H1 (cell line): ENCODE results near the gene THPO. TPM values are rescaled to one million over a fixed set of nuclear protein-coding genes. Genes with fewer than 3 reads are reported as not detected.

Experiments
- CTCF ChIA-PET: fragments of 300-600 bp; sonication (Branson Sonifier 250); formaldehyde crosslinking; loops from one replicate; lab custom pipeline; 2021; ENCODE audit not compliant: partially characterized antibody; lab: Charles Lee
- POLR2A ChIA-PET: fragments of 300-600 bp; sonication (Branson Sonifier 250); formaldehyde crosslinking; loops from one replicate; lab custom pipeline; 2021; ENCODE audit warnings: inconsistent platforms; ENCODE audit not compliant: partially characterized antibody; lab: Charles Lee
- DNase-seq, 2 experiments: peaks; one replicate each; pipeline versions ENCODE4 v3.0.0 to v3.0.0-alpha.2; 2010 to 2022; ENCODE audit warnings: low spot score in 2 of 2, low read depth in 1 of 2, mixed read lengths in 1 of 2
- FAIRE-seq: peaks from 2 replicates; lab custom pipeline; 2011; peaks lifted over from hg19 to GRCh38; lab: Jason Lieb, UNC
- H2AFZ ChIP-seq: 2 replicates; pipeline ENCODE4 v1.8.1; 2012; ENCODE audit warnings: low read length, inconsistent platforms
- H2AK5ac ChIP-seq: 2 replicates; pipeline ENCODE4 v1.6.1; 2013; ENCODE audit warnings: low read depth, low read length
- H2BK120ac ChIP-seq: replicated peaks from 2 replicates; pipeline ENCODE3; 2013; ENCODE audit warnings: low read depth, low read length, inconsistent platforms
- H2BK12ac ChIP-seq: 2 replicates; pipeline ENCODE4 v1.6.1; 2013; ENCODE audit warnings: low read depth, low read length
- H2BK15ac ChIP-seq: 2 replicates; pipeline ENCODE4 v1.6.1; 2013; ENCODE audit warnings: low read length
- H2BK20ac ChIP-seq: 2 replicates; pipeline ENCODE4 v1.6.1; 2013; ENCODE audit warnings: low read length
- H2BK5ac ChIP-seq: 2 replicates; pipeline ENCODE4 v1.6.1; 2013; ENCODE audit warnings: low read depth, low read length
- H3K14ac ChIP-seq: 2 replicates; pipeline ENCODE4 v1.6.1; 2013; ENCODE audit warnings: inconsistent platforms; ENCODE audit not compliant: insufficient read length
- H3K18ac ChIP-seq: 2 replicates; pipeline ENCODE4 v1.6.1; 2013; ENCODE audit warnings: low read length; ENCODE audit errors: extremely low read depth
- H3K23ac ChIP-seq: 2 replicates; pipeline ENCODE4 v1.6.1; 2013; ENCODE audit warnings: inconsistent platforms; ENCODE audit not compliant: insufficient read length
- H3K23me2 ChIP-seq: 2 replicates; pipeline ENCODE4 v1.6.1; 2013; ENCODE audit warnings: low read depth, low read length
- H3K27ac ChIP-seq: 2 replicates; pipeline ENCODE4 v1.6.1; 2011; ENCODE audit warnings: low read depth, low read length, inconsistent platforms
- H3K27me3 ChIP-seq, 4 experiments: replicated peaks in 1 of 4; 1 replicate in 1 of 4; 2 replicates in 3 of 4; pipeline versions ENCODE4 v1.6.1 to v1.8.1; 2011 to 2013; ENCODE audit warnings: low read length in 3 of 4, mild to moderate bottlenecking in 3 of 4, inconsistent platforms in 2 of 4, mixed read lengths in 2 of 4, moderate library complexity in 1 of 4; ENCODE audit not compliant: control insufficient read depth in 3 of 4, insufficient read depth in 3 of 4; ENCODE audit errors: extremely low read depth in 1 of 4
- H3K36me3 ChIP-seq, 4 experiments: 2 replicates each; pipeline versions ENCODE4 v1.6.1 to v1.8.1; 2011 to 2013; ENCODE audit warnings: mild to moderate bottlenecking in 4 of 4, low read length in 3 of 4, moderate library complexity in 2 of 4, control low read depth in 1 of 4, inconsistent platforms in 1 of 4; ENCODE audit not compliant: insufficient read depth in 4 of 4, control insufficient read depth in 2 of 4
- H3K4ac ChIP-seq: replicated peaks from 2 replicates; pipeline ENCODE3; 2013; ENCODE audit warnings: low read length, low read depth, mixed read lengths, inconsistent platforms; ENCODE audit not compliant: insufficient read length
- H3K4me1 ChIP-seq, 4 experiments: replicated peaks in 1 of 4; 1 replicate in 1 of 4; 2 replicates in 3 of 4; pipeline versions ENCODE4 v1.6.1 to v1.8.1; 2011 to 2013; ENCODE audit warnings: low read length in 3 of 4, inconsistent platforms in 2 of 4, mixed read lengths in 1 of 4; ENCODE audit not compliant: insufficient read depth in 4 of 4, control insufficient read depth in 3 of 4
- H3K4me2 ChIP-seq, 2 experiments: 2 replicates each; pipeline versions ENCODE4 v1.6.1 to v1.8.1; 2011 to 2013; ENCODE audit warnings: low read depth in 2 of 2, low read length in 2 of 2, control low read depth in 1 of 2, inconsistent platforms in 1 of 2, mild to moderate bottlenecking in 1 of 2; ENCODE audit not compliant: insufficient read depth in 1 of 2
- H3K4me3 ChIP-seq, 4 experiments: fragments of 200-600, 300-600 bp in 1 of 4; sonication (generic), shearing (Covaris generic), sonication (Bioruptor Twin) in 1 of 4; 2 replicates each; pipeline versions ENCODE4 v1.5.1 to v1.8.1; 2011 to 2016; ENCODE audit warnings: low read length in 4 of 4, low read depth in 3 of 4, control low read depth in 2 of 4, inconsistent platforms in 2 of 4, mild to moderate bottlenecking in 2 of 4, mixed read lengths in 1 of 4, moderate library complexity in 1 of 4; ENCODE audit not compliant: insufficient read depth in 2 of 4; ENCODE audit errors: extremely low read depth in 1 of 4
- H3K56ac ChIP-seq: replicated peaks from 2 replicates; pipeline ENCODE3; 2013; ENCODE audit warnings: low read depth, mild to moderate bottlenecking, mixed read lengths, low read length, inconsistent platforms; ENCODE audit not compliant: insufficient read length
- H3K79me1 ChIP-seq: 2 replicates; pipeline ENCODE4 v1.6.1; 2013; ENCODE audit warnings: low read depth, low read length, control low read depth
- H3K79me2 ChIP-seq, 2 experiments: 2 replicates each; pipeline versions ENCODE4 v1.6.1 to v1.8.1; 2012 to 2013; ENCODE audit warnings: low read length in 2 of 2, mild to moderate bottlenecking in 2 of 2, inconsistent platforms in 1 of 2; ENCODE audit not compliant: insufficient read depth in 2 of 2, control insufficient read depth in 1 of 2
- H3K9ac ChIP-seq, 4 experiments: replicated peaks in 1 of 4; 1 replicate in 1 of 4; 2 replicates in 3 of 4; pipeline versions ENCODE4 v1.6.1 to v1.8.1; 2011 to 2013; ENCODE audit warnings: low read depth in 3 of 4, low read length in 3 of 4, control low read depth in 2 of 4, mild to moderate bottlenecking in 2 of 4, moderate library complexity in 2 of 4, inconsistent platforms in 1 of 4; ENCODE audit errors: extremely low read depth in 1 of 4
- H3K9me3 ChIP-seq, 2 experiments: 2 replicates each; pipeline versions ENCODE4 v1.6.1 to v1.8.1; 2012 to 2013; ENCODE audit warnings: mild to moderate bottlenecking in 2 of 2, moderate library complexity in 2 of 2, control low read depth in 1 of 2, inconsistent platforms in 1 of 2, low read depth in 1 of 2, low read length in 1 of 2, mixed read lengths in 1 of 2; ENCODE audit not compliant: insufficient read depth in 2 of 2
- H4K20me1 ChIP-seq, 2 experiments: replicated peaks in 1 of 2; 2 replicates each; pipeline versions ENCODE3 to v1.8.1; 2011 to 2013; ENCODE audit warnings: inconsistent platforms in 2 of 2, low read length in 2 of 2, mild to moderate bottlenecking in 1 of 2; ENCODE audit not compliant: insufficient read depth in 2 of 2, control insufficient read depth in 1 of 2
- H4K5ac ChIP-seq: 2 replicates; pipeline ENCODE4 v1.6.1; 2013; ENCODE audit warnings: low read length, low read depth, mixed read lengths, inconsistent platforms; ENCODE audit not compliant: insufficient read length
- H4K8ac ChIP-seq: 2 replicates; pipeline ENCODE4 v1.8.0; 2013; ENCODE audit warnings: mild to moderate bottlenecking, moderate library complexity, low read length, inconsistent platforms; ENCODE audit not compliant: insufficient read depth; ENCODE audit errors: extremely low read depth
- H4K91ac ChIP-seq: replicated peaks from 2 replicates; pipeline ENCODE3; 2013; ENCODE audit warnings: low read length, mixed read lengths, inconsistent platforms; ENCODE audit not compliant: insufficient read length
- BACH1 ChIP-seq: IDR thresholded peaks from 2 replicates; pipeline ENCODE4 v1.6.1; 2012; ENCODE audit warnings: low read length, improper control_type of control experiment
- BCL11A ChIP-seq, 2 experiments: IDR thresholded peaks; one replicate each; pipeline ENCODE4 v1.6.1; 2011; ENCODE audit warnings: low read depth in 2 of 2, low read length in 2 of 2, mild to moderate bottlenecking in 2 of 2
- BRCA1 ChIP-seq: IDR thresholded peaks from 2 replicates; pipeline ENCODE4 v1.6.1; 2012; ENCODE audit warnings: low read depth, low read length, improper control_type of control experiment
- CHD1 ChIP-seq: IDR thresholded peaks from 2 replicates; pipeline ENCODE4 v1.6.1; 2012; ENCODE audit warnings: low read depth, low read length, improper control_type of control experiment
- EP300 ChIP-seq, 2 experiments: IDR thresholded peaks; 1 replicate in 1 of 2; 2 replicates in 1 of 2; pipeline ENCODE4 v1.6.1; 2011 to 2012; ENCODE audit warnings: low read depth in 2 of 2, low read length in 2 of 2, mild to moderate bottlenecking in 2 of 2, borderline replicate concordance in 1 of 2, inconsistent platforms in 1 of 2, moderate library complexity in 1 of 2
- HDAC2 ChIP-seq, 2 experiments: fragments of 300-600 bp in 1 of 2; sonication (generic) in 1 of 2; IDR thresholded peaks; 2 replicates each; pipeline ENCODE4 v1.6.1; 2011 to 2012; ENCODE audit warnings: low read depth in 2 of 2, low read length in 2 of 2, mild to moderate bottlenecking in 2 of 2, moderate library complexity in 2 of 2, borderline replicate concordance in 1 of 2, inconsistent platforms in 1 of 2
- KDM5A ChIP-seq: fragments of 200-600 bp; IDR thresholded peaks from 2 replicates; pipeline ENCODE4 v1.7.1; 2012; ENCODE audit warnings: mild to moderate bottlenecking, low read length, inconsistent platforms, mixed read lengths
- SIN3A ChIP-seq, 2 experiments: IDR thresholded peaks in 1 of 2; conservative IDR thresholded peaks in 1 of 2; 2 replicates each; pipeline ENCODE4 v1.6.1; 2011 to 2012; ENCODE audit warnings: low read length in 2 of 2, improper control_type of control experiment in 1 of 2, low read depth in 1 of 2, mild to moderate bottlenecking in 1 of 2
- SIRT6 ChIP-seq: IDR thresholded peaks from one replicate; pipeline ENCODE4 v1.7.1; 2012; ENCODE audit warnings: low read length, inconsistent platforms
- USF2 ChIP-seq: IDR thresholded peaks from 2 replicates; pipeline ENCODE4 v1.6.1; 2011; ENCODE audit warnings: low read length, improper control_type of control experiment
- WGBS, 2 experiments: shearing (Covaris generic) in 1 of 2; methylation state at CpG; one replicate each; pipeline versions ENCODE4 v1.1.6 to v1.1.7; 2013 to 2015; ENCODE audit warnings: low lambda C conversion rate in 2 of 2, mixed read lengths in 2 of 2, inconsistent platforms in 1 of 2, low coverage in 1 of 2, missing lambda C conversion rate in 1 of 2; ENCODE audit not compliant: insufficient replicate concordance in 2 of 2, insufficient coverage in 1 of 2, insufficient read length in 1 of 2; ENCODE audit errors: extremely low coverage in 1 of 2, missing lambda C conversion rate in 1 of 2; 5-methylcytosine and 5-hydroxymethylcytosine counted together
- polyA plus RNA-seq, 7 experiments: library from polyadenylated mRNA; depleted of rRNA in 3 of 7; stranded (reverse) in 5 of 7; unstranded in 2 of 7; fragments of >200 nt in 5 of 7; fragments of 200-250 nt in 2 of 7; gene quantifications; 1 replicate in 5 of 7; 2 replicates in 1 of 7; 4 replicates in 1 of 7; pipeline versions ENCODE4 v1.2.1 to v1.2.3, GENCODE V29; 2011 to 2013; ENCODE audit warnings: missing spikeins in 2 of 7, mixed read lengths in 2 of 7
- total RNA-seq: library from RNA; stranded (reverse); fragmentation: NEBNext Ultra II Directional; extraction: Animal tissue kit (Norgen Biotek cat#: 25700); gene quantifications from 2 replicates; pipeline ENCODE4 v1.2.1, GENCODE V29; 2021

THPO gene
- total and polyA plus RNA-seq, 2 of the 8 experiments (the other 6 are each of a cell fraction or from before 2014, with no cell fraction given) = 0.82 to 1.2 TPM

GRCh38 chr3:184366619-184367289 is 11.3 kb downstream of the THPO start:
- WGBS, 2 experiments = 97% methylated on average over 5 of the region's 5 CpGs; no CpG with 5 or more reads in 1 of the 2 experiments
- Histone ChIP-seq H4K8ac (no peak overlapping the region), H3K4me3 (no peak overlapping the region), H2BK15ac (no peak overlapping the region), H3K9me3 (no peaks in the 10 kb centered on the region), H3K36me3 (peaks cover 6 to 32% (median 28%) of the 10 kb centered on the region in 4 experiments; a peak in 7 of 8 replicates), H2BK120ac (no peak overlapping the region), H4K20me1 (peaks cover 4 to 19% of the 10 kb centered on the region in 2 experiments), H2AK5ac (no peak overlapping the region), H3K4ac (no peak overlapping the region), H3K23ac (no peak overlapping the region), H3K4me1 (peaks cover 0 to 9% (median 5%) of the 10 kb centered on the region in 4 experiments; a peak in 6 of 7 replicates), H3K79me2 (peaks cover 0 to 15% of the 10 kb centered on the region in 2 experiments; a peak in 2 of 4 replicates), H3K23me2 (peaks cover 10% of the 10 kb centered on the region; the same call in 1 of the 2 replicates), H3K18ac (no peak overlapping the region), H2AFZ (no peak overlapping the region), H3K4me2 (no peak overlapping the region), H2BK12ac (no peak overlapping the region), H3K27ac (no peak overlapping the region), H3K14ac (no peak overlapping the region), H3K9ac (no peak overlapping the region), H2BK20ac (no peak overlapping the region), H4K91ac (no peak overlapping the region), H4K5ac (no peak overlapping the region), H3K56ac (no peak overlapping the region), H2BK5ac (no peak overlapping the region), H3K27me3 (no peaks in the 10 kb centered on the region), H3K79me1 (0 out of 2 replicates have a peak, but pooled peaks cover 3% of the 10 kb centered on the region)
- ChIA-PET CTCF (interaction anchor here (0.7 to 11.5 kb wide), 6 partner anchors 13 to 173 kb away, joined by 3 to 223 read pairs (median 6); no protein-coding TSS in a partner anchor), POLR2A (interaction anchor here (1.1 to 1.4 kb wide), 2 partner anchors 46 to 51 kb away, joined by 3 to 4 read pairs; no protein-coding TSS in a partner anchor)
- FAIRE-seq (no peak), DNase-seq (no peak)
- TF ChIP-seq CHD1 (no peak), EP300 (IDR thresholded peaks at IDR 0.05; ENCODE audit: borderline replicate concordance in 1 of 2, low read depth in 2 of 2, low read length in 2 of 2) (no peak), BRCA1 (no peak), USF2 (no peak), SIN3A (conservative IDR thresholded peaks at IDR 0.05 in 1 of 2, IDR thresholded peaks at IDR 0.05 in 1 of 2; ENCODE audit: low read depth in 1 of 2, low read length in 2 of 2) (no peak), KDM5A (no peak), HDAC2 (IDR thresholded peaks at IDR 0.05; ENCODE audit: borderline replicate concordance in 1 of 2, low read depth in 2 of 2, low read length in 2 of 2) (no peak), SIRT6 (no peak), BCL11A (IDR thresholded peaks at IDR 0.05; ENCODE audit: low read depth in 2 of 2, low read length in 2 of 2) (no peak), BACH1 (no peak)
